Measurements from ENCODE around the gene PDCD6IP.

GRCh38 chr3:33810545-33810944, 12.1 kb downstream of the PDCD6IP start:
- TF ChIP-seq POLR2A (IDR thresholded peaks at IDR 0.05) (no peak), CTCF (IDR thresholded peaks at IDR 0.05) (no peak), POLR2AphosphoS5 (IDR thresholded peaks at IDR 0.05; ENCODE audit: insufficient read depth in 1 of 2, low read depth in 1 of 2) (no peak)
